Pancreas (tissue), 10 donors: ENCODE measurements around the gene GPX1. TPM values are rescaled to one million over a fixed set of nuclear protein-coding genes. Genes with fewer than 3 reads are reported as not detected.
A peak's percentile ranks its signal among the peaks of the same experiment; 100 is the strongest.

Experiments
- ATAC-seq, 4 donors: fragments of 200-7000 bp; cut with Tn5 transposase; one replicate each; pipeline versions ENCODE4 v1.8.0 to v1.9.1; 2020; ENCODE audit warnings: mild to moderate bottlenecking in 4 of 4, moderate library complexity in 4 of 4
- DNase-seq, 6 donors: peaks; one replicate each; pipeline ENCODE4 v3.0.0-alpha.2; 2020
- FAIRE-seq: peaks from 2 replicates; lab custom pipeline; 2012; peaks lifted over from hg19 to GRCh38; lab: Jason Lieb, UNC
- H3K27ac ChIP-seq, 4 donors: fragments of 200-600 bp; sonication (generic); 1 replicate in 3 of 4; 2 replicates in 1 of 4; pipeline versions ENCODE4 v1.5.0 to v1.8.0; 2020
- H3K27me3 ChIP-seq, 4 donors: fragments of 200-600 bp; one replicate each; pipeline ENCODE4 v1.8.0; 2021
- H3K36me3 ChIP-seq, 3 donors: fragments of 200-600 bp; sonication (generic) in 1 of 3; one replicate each; pipeline versions ENCODE4 v1.5.0 to v1.8.0; 2020 to 2021
- H3K4me1 ChIP-seq, 3 donors: fragments of 200-600 bp; one replicate each; pipeline ENCODE4 v1.8.0; 2021
- H3K4me3 ChIP-seq, 4 donors: fragments of 200-600 bp; sonication (generic) in 2 of 4; one replicate each; pipeline versions ENCODE4 v1.5.0 to v1.8.0; 2020 to 2021
- H3K9me3 ChIP-seq, 4 donors: fragments of 200-600 bp; one replicate each; pipeline ENCODE4 v1.8.0; 2021
- CTCF ChIP-seq, 4 donors: fragments of 200-600 bp; sonication (generic) in 3 of 4; IDR thresholded peaks; one replicate each; pipeline versions ENCODE4 v1.5.0 to v1.8.0; 2021; ENCODE audit warnings: antibody characterized with exemption in 4 of 4
- WGBS, 2 donors: extraction: QIAGEN DNeasy Blood & Tissue Kit; methylation state at CpG; one replicate each; pipeline ENCODE4 v1.1.7; 2013; 5-methylcytosine and 5-hydroxymethylcytosine counted together
- intact Hi-C, 3 donors: fragments of 100-400 bp; cut with DNase I; formaldehyde crosslinking; loops; one replicate each; pipeline versions ENCODE4 v1.11.1 to v1.14.2; 2022
- polyA plus RNA-seq, 2 donors: library from polyadenylated mRNA; stranded (reverse); fragments of 200-250 nt; gene quantifications; one replicate each; pipeline ENCODE4 v1.2.3, GENCODE V29; 2013
- total RNA-seq, 6 donors: library from RNA; stranded (reverse); fragmentation: NEBNext Ultra II Directional in 4 of 6; extraction: Animal tissue kit (Norgen Biotek cat#: 25700) in 4 of 6; gene quantifications; one replicate each; pipeline versions ENCODE4 v1.2.1 to v1.2.4, GENCODE V29; 2021 to 2023
- donor health status: healthy with polysubstance abuse.
- donor health status: DM: no; HTN: no; CAD: no; lungs with moderate emphysema.
- donor health status: DM: no; HTN: no; CAD: no.
- donor health status: control.
- donor health status: control.
- donor health status: Bipolar disorder and iron deficiency.
- donor health status: DM: yes; HTN: yes; CAD: no.
- donor health status: DM: no; HTN: no; CAD: no.
- donor health status: DM: no; HTN: no; CAD: no.
- donor health status: DM: yes; HTN: yes; CAD: no.

GPX1 gene
- total and polyA plus RNA-seq, 8 donors = 30.8 to 157 (median 80.0) TPM

DNA sequence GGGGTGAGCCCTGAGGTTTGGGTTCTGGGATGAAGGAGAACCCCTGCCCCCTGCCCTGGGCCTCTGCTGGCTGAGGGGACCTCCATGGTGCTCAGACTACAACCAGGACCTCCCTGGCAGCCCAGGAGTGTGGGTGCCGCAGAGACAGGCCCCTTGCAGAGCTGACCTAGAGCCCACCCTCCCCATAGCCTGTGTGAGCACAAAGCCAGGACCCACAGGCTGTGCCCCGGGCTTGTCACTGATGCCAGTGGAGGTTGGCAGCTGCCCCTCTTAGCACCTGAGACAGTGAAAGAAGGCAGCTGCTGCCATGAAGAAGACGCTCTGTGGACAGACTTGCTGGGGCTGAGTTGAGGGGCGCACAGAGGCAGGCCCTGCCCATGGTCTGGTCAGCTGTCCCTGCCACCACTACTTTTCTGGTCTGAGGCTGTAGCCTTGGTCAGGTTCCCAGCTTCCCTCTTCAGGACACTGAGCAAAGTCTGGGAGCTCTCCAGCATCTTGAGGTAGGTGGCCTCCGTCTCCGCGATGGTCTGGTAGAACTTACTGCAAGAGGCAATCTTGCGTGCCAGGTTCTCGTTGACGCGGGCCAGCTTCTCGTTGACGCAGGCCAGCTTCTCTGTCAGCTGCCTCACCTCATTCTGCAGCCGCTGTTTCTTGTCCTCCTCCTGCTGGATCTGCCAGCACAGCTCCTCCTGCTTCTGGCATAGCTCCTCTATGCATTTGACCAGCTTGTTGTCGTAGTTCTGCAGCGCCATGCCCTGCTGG is 41.3 kb downstream of the GPX1 start:
- TF ChIP-seq CTCF (IDR thresholded peaks at IDR 0.05) = no peak
- peaks cover 0 to 42% (median 7%) of the 10 kb centered on the region in 3 donors for H3K36me3 ChIP-seq
- intact Hi-C loops = no loop called here
- no peaks in the 10 kb centered on the region for H3K4me1 ChIP-seq
- no peaks in the 10 kb centered on the region for H3K27me3 ChIP-seq
- ATAC-seq (no peak), DNase-seq (peak in 1 of 6 donors; percentile 39), FAIRE-seq (no peak)
- 94% methylated on average over 16 of the region's 16 CpGs for WGBS, 2 donors
- no peaks in the 10 kb centered on the region for H3K9me3 ChIP-seq
- H3K27ac ChIP-seq = no peak overlapping the region
- H3K4me3 ChIP-seq = no peak overlapping the region

DNA sequence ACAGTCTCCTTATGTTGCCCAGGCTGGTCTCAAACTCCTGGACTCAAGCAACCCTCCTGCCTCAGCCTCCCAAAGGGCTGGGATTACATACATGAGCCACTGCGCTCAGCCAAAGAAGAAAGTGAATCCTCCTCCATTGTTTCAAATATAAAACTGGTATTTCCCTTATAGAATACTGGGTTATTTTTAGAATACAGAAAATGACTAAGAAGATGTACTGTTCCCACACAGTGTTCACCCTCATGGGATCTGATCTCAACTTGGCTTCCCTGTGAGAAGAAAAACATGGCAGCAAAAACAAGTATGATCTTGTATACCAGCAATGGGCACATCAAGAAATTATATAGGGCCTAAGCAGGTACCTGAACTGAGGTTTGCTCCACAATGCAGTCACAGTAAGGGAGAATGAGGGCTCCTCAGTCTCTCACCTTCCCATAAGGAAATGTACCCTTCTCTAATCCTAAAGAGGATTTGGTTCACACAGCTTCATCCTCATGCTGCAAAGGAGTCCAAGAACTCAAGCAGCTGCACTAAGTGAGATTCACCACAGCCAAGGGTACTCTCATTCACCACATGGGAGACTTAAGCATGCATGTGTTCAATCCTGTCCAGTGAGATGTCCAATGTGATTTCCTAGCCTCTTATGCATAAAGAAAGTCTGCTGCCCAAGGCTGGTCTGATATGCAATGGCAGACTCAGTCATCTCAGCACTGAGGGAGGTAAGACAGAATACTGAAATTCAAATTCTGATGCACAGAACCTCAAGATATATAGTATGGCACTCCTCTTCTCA is 44.1 kb downstream of the GPX1 start:
- no peak for FAIRE-seq
- TF ChIP-seq CTCF (IDR thresholded peaks at IDR 0.05) = no peak
- H3K36me3 ChIP-seq = peaks cover 0 to 40% (median 7%) of the 10 kb centered on the region in 3 donors

GRCh38 chr3:49311283-49311682 is 46.9 kb downstream of the GPX1 start:
- Histone ChIP-seq H3K36me3 (peaks cover 0 to 37% (median 0%) of the 10 kb centered on the region in 3 donors), H3K27ac (no peak overlapping the region), H3K27me3 (no peaks in the 10 kb centered on the region), H3K9me3 (no peaks in the 10 kb centered on the region), H3K4me1 (no peaks in the 10 kb centered on the region), H3K4me3 (no peak overlapping the region)
- 88 to 93% methylated on average over 3 of the region's 3 CpGs for WGBS, 2 donors
- DNase-seq = no peak
- no peak for ATAC-seq
- intact Hi-C loops = no loop called here
- FAIRE-seq = no peak
- TF ChIP-seq CTCF (IDR thresholded peaks at IDR 0.05) = no peak

More for the DNA sequence above, 44.1 kb downstream of the GPX1 start:
- no peak for DNase-seq
- Histone ChIP-seq H3K9me3 (no peaks in the 10 kb centered on the region), H3K27ac (no peak overlapping the region), H3K27me3 (no peaks in the 10 kb centered on the region), H3K4me1 (no peaks in the 10 kb centered on the region), H3K4me3 (no peak overlapping the region)
- no peak for ATAC-seq
- WGBS, 2 donors = 98 to 100% methylated on average over 1 of the region's 1 CpG
- intact Hi-C loops = no loop called here

DNA sequence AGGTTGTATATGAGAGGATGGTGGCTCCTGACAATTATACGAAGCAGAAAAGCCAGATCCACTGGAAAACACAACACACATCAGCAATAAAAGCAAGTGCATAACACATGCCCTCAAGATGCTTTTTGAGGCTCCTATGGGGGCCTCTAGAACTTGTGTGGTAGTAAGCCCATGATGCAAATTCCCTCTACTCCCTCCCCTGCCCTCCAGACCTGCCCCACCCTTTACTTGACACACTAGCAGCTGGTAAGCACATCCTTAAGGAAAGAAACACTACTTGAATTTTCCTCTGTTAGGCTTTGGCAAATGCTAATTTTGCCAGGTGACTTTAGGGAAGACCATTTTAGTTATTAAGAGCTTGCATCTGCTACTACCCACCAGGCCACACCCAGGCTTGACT is 47.5 kb downstream of the GPX1 start:
- intact Hi-C loops = no loop called here
- peaks cover 0 to 36% (median 0%) of the 10 kb centered on the region in 3 donors for H3K36me3 ChIP-seq

More for the DNA sequence above, 47.5 kb downstream of the GPX1 start:
- no peaks in the 10 kb centered on the region for H3K27me3 ChIP-seq
- TF ChIP-seq CTCF (IDR thresholded peaks at IDR 0.05) = no peak
- FAIRE-seq = no peak
- H3K9me3 ChIP-seq = no peaks in the 10 kb centered on the region
- DNase-seq = no peak
- ATAC-seq = no peak
- no peaks in the 10 kb centered on the region for H3K4me1 ChIP-seq
- H3K27ac ChIP-seq = no peak overlapping the region
- H3K4me3 ChIP-seq = no peak overlapping the region
- 100% methylated on average over 1 of the region's 1 CpG for WGBS, 2 donors

Other genes starting within 250 kb of the GPX1 start
- 10 to 100 TPM; 20.7 to 44.2 (median 27.6) TPM for gene USP19, start 237.5 kb downstream of the GPX1 start, total RNA-seq
- gene USP19, start 237.5 kb downstream of the GPX1 start, polyA plus RNA-seq = 10 to 100 TPM; 25.3 to 25.5 TPM
- gene LAMB2, start 225.3 kb downstream of the GPX1 start, total RNA-seq = 100 to 1,000 TPM in 2 of 6 donors, 10 to 100 TPM in 4; 74.4 to 215 (median 90.4) TPM
- 100 to 1,000 TPM; 438 to 483 TPM for gene LAMB2, start 225.3 kb downstream of the GPX1 start, polyA plus RNA-seq
- 10 to 100 TPM in 1 of 6 donors, 1 to 10 TPM in 5; 5.9 to 11.0 (median 8.3) TPM for gene CCDC71, start 192.0 kb downstream of the GPX1 start, total RNA-seq
- gene CCDC71, start 192.0 kb downstream of the GPX1 start, polyA plus RNA-seq = 10 to 100 TPM in 1 of 2 donors, 1 to 10 TPM in 1; 7.6 to 10.2 TPM
- 10 to 100 TPM in 3 of 6 donors, 1 to 10 TPM in 3; 5.5 to 13.7 (median 10.0) TPM for gene KLHDC8B, start 186.8 kb downstream of the GPX1 start, total RNA-seq
- 10 to 100 TPM; 11.8 to 19.1 TPM for gene KLHDC8B, start 186.8 kb downstream of the GPX1 start, polyA plus RNA-seq
- 1 to 10 TPM in 4 of 6 donors, under 1 TPM in 2; 0.83 to 2.6 (median 1.5) TPM for gene C3orf62, start 81.1 kb downstream of the GPX1 start, total RNA-seq
- gene C3orf62, start 81.1 kb downstream of the GPX1 start, polyA plus RNA-seq = 1 to 10 TPM; 4.4 to 7.2 TPM
- 10 to 100 TPM; 17.7 to 37.1 (median 22.1) TPM for gene USP4, start 18.3 kb downstream of the GPX1 start, total RNA-seq
- gene USP4, start 18.3 kb downstream of the GPX1 start, polyA plus RNA-seq = 10 to 100 TPM; 26.8 to 35.0 TPM
- 100 to 1,000 TPM; 124 to 209 (median 145) TPM for gene RHOA, start 53.6 kb upstream of the GPX1 start, total RNA-seq
- 100 to 1,000 TPM in 1 of 2 donors, 10 to 100 TPM in 1; 77.8 to 143 TPM for gene RHOA, start 53.6 kb upstream of the GPX1 start, polyA plus RNA-seq
- gene TCTA, start 54.1 kb upstream of the GPX1 start, total RNA-seq = 10 to 100 TPM in 5 of 6 donors, 1 to 10 TPM in 1; 8.5 to 14.8 (median 13.8) TPM
- gene TCTA, start 54.1 kb upstream of the GPX1 start, polyA plus RNA-seq = 10 to 100 TPM; 13.8 to 33.1 TPM
- gene AMT, start 64.1 kb upstream of the GPX1 start, total RNA-seq = 10 to 100 TPM in 5 of 6 donors, 1 to 10 TPM in 1; 9.2 to 21.5 (median 12.8) TPM
- gene AMT, start 64.1 kb upstream of the GPX1 start, polyA plus RNA-seq = 10 to 100 TPM; 31.4 to 43.5 TPM
- 10 to 100 TPM in 1 of 6 donors, 1 to 10 TPM in 5; 5.3 to 12.6 (median 6.9) TPM for gene NICN1, start 71.0 kb upstream of the GPX1 start, total RNA-seq
- 1 to 10 TPM; 9.8 to 9.9 TPM for gene NICN1, start 71.0 kb upstream of the GPX1 start, polyA plus RNA-seq
- 100 to 1,000 TPM in 1 of 6 donors, 10 to 100 TPM in 5; 60.8 to 108 (median 71.6) TPM for gene DAG1, start 111.9 kb upstream of the GPX1 start, total RNA-seq
- 10 to 100 TPM; 15.5 to 19.9 TPM for gene DAG1, start 111.9 kb upstream of the GPX1 start, polyA plus RNA-seq
- 1 to 10 TPM in 3 of 6 donors, under 1 TPM in 3; 0.56 to 1.2 (median 0.85) TPM for gene BSN, start 196.1 kb upstream of the GPX1 start, total RNA-seq
- gene BSN, start 196.1 kb upstream of the GPX1 start, polyA plus RNA-seq = 1 to 10 TPM in 1 of 2 donors, under 1 TPM in 1; 0.89 to 1.6 TPM